Testis (tissue), 3 donors: Measurements from ENCODE around the gene IGSF22. TPM values are rescaled to one million over a fixed set of nuclear protein-coding genes. Genes with fewer than 3 reads are reported as not detected.

Source experiments
- DNase-seq: peaks from one replicate; pipeline ENCODE4 v3.0.0-alpha.2; 2019
- H3K27ac ChIP-seq, 2 donors: fragments of 200-600 bp; sonication (generic); one replicate each; pipeline ENCODE4 v1.5.1; 2019
- H3K27me3 ChIP-seq: fragments of 200-600 bp; sonication (generic); one replicate; pipeline ENCODE4 v1.5.1; 2019
- H3K36me3 ChIP-seq: fragments of 200-600 bp; sonication (generic); one replicate; pipeline ENCODE4 v1.5.1; 2017; ENCODE audit warnings: low read depth; ENCODE audit errors: missing control alignments
- H3K4me1 ChIP-seq: fragments of 200-600 bp; sonication (generic); one replicate; pipeline ENCODE4 v1.5.1; 2019
- H3K4me3 ChIP-seq, 2 donors: fragments of 200-600 bp; sonication (generic); one replicate each; pipeline ENCODE4 v1.5.1; 2017 to 2019
- H3K9me3 ChIP-seq: fragments of 200-600 bp; sonication (generic); one replicate; pipeline ENCODE4 v1.5.1; 2017
- POLR2A ChIP-seq: fragments of 450-650 bp; IDR thresholded peaks from one replicate; pipeline ENCODE4 v1.6.1; 2017; ENCODE audit warnings: antibody characterized with exemption, mild to moderate bottlenecking, moderate library complexity
- WGBS, 2 donors: methylation state at CpG; one replicate each; pipeline ENCODE4 v1.1.5; 2018; 5-methylcytosine and 5-hydroxymethylcytosine counted together
- intact Hi-C: fragments of 100-400 bp; cut with DNase I; formaldehyde crosslinking; loops from one replicate; pipeline ENCODE4 v1.15.1; 2023; ENCODE audit warnings: low total_unique reads
- polyA plus RNA-seq: library from polyadenylated mRNA; stranded (reverse); fragments of 350-450 nt; fragmentation: Illumina TruSeq; extraction: RNeasy Lipid Tissue Mini Kit (QIAGEN cat#74804); gene quantifications from one replicate; pipeline ENCODE4 v1.2.3, GENCODE V29; 2014; ENCODE audit warnings: low read depth, low replicate concordance; ENCODE audit not compliant: insufficient read depth
- total RNA-seq, 2 donors: library from RNA; depleted of rRNA; stranded (reverse); fragments of >200 nt; gene quantifications; one replicate each; pipeline ENCODE4 v1.2.3, GENCODE V29; 2016
- TF ChIP-seq, protein P1 (sequence below), 3 experiments: fragments of 450-650 bp in 2 of 3; fragments of 200-600 bp in 1 of 3; sonication (generic) in 1 of 3; IDR thresholded peaks; one replicate each; pipeline ENCODE4 v1.5.1; 2016 to 2019; ENCODE audit warnings: antibody characterized with exemption in 3 of 3, mild to moderate bottlenecking in 2 of 3, moderate library complexity in 1 of 3

The IGSF22 gene
- total and polyA plus RNA-seq, 3 donors from 2014 or later: 0.94 to 1.7 (median 1.1) TPM

DNA sequence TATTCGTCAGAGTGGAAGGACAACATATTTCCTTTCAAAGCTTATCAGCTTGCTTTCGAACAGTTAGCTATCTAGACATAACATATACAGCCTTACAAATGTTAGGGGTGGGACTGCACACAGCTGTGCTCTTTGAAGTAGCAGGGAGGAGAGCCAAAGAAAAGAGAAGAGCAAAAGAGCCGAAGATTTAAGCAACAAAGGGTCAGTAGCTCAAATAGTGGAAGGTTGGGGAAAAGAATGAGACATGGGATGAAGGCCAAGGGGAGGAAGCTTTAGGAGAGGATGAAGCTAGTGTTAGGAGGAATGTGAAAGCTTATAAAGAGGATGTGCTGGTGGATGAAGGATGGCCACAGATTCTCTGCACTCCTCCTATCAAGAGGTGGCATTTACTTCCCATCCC, 31.8 kb upstream of the IGSF22 start:
- no peak for DNase-seq
- Histone ChIP-seq H3K27ac (no peak overlapping the region), H3K9me3 (no peaks in the 10 kb centered on the region), H3K36me3 (no peaks in the 10 kb centered on the region), H3K4me3 (no peak overlapping the region), H3K4me1 (no peaks in the 10 kb centered on the region), H3K27me3 (no peaks in the 10 kb centered on the region)
- 34 to 42% methylated on average over 3 of the region's 3 CpGs for WGBS, 2 donors
- no peak for TF ChIP-seq POLR2A
- TF ChIP-seq, protein P1, sequence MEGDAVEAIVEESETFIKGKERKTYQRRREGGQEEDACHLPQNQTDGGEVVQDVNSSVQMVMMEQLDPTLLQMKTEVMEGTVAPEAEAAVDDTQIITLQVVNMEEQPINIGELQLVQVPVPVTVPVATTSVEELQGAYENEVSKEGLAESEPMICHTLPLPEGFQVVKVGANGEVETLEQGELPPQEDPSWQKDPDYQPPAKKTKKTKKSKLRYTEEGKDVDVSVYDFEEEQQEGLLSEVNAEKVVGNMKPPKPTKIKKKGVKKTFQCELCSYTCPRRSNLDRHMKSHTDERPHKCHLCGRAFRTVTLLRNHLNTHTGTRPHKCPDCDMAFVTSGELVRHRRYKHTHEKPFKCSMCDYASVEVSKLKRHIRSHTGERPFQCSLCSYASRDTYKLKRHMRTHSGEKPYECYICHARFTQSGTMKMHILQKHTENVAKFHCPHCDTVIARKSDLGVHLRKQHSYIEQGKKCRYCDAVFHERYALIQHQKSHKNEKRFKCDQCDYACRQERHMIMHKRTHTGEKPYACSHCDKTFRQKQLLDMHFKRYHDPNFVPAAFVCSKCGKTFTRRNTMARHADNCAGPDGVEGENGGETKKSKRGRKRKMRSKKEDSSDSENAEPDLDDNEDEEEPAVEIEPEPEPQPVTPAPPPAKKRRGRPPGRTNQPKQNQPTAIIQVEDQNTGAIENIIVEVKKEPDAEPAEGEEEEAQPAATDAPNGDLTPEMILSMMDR (IDR thresholded peaks at IDR 0.05): no peak
- intact Hi-C loops: no loop called here

DNA sequence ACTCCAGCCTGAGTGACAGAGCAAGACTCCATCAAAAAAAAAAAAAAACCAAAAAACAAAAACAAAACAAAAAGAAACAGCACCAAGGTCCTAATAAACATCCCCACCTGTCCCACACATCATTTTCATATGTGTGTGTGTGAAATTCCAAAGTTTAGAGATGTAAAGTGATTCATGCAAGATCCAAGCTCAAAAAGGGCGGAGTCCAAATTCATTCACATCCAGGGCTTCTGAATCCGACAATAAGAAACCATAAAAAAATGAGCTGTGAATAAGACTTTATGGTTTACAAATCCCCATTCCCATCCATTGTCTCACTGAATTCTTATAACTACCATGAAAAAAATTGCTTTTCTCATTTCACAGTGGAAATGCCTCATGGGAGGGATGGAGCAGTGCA, 30.9 kb upstream of the IGSF22 start:
- TF ChIP-seq POLR2A: no peak
- TF ChIP-seq, protein P1 (IDR thresholded peaks at IDR 0.05): no peak
- Histone ChIP-seq H3K27me3 (no peaks in the 10 kb centered on the region), H3K27ac (no peak overlapping the region), H3K4me3 (no peak overlapping the region), H3K4me1 (no peaks in the 10 kb centered on the region), H3K36me3 (no peaks in the 10 kb centered on the region), H3K9me3 (no peaks in the 10 kb centered on the region)
- 91 to 92% methylated on average over 2 of the region's 2 CpGs for WGBS, 2 donors
- no peak for DNase-seq
- intact Hi-C loops: no loop called here

DNA sequence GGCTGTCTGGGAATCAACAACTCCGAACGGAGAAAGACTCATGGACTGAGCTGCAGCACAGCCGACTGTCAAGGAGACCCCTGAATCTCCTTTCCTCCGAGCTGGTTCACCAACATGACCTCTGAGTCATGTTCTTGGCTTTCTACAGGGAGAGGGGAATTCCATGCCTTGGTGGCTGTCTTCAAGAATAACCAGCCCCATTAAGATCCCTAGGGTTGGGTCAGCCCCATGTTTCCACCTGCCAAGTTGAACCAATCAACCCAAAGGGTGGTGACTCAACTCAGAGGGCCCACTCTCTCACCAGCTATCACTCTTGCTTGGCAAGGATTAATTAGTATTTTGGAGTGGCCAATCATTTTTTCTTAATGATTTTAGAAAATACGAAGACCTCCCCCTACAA, 28.3 kb upstream of the IGSF22 start:
- TF ChIP-seq, protein P1 (IDR thresholded peaks at IDR 0.05): no peak
- no peaks in the 10 kb centered on the region for H3K9me3 ChIP-seq
- WGBS, 2 donors: 68 to 76% methylated on average over 4 to 5 of the region's 5 CpGs
- H3K27ac ChIP-seq: no peak overlapping the region
- DNase-seq: no peak
- no peaks in the 10 kb centered on the region for H3K27me3 ChIP-seq
- no peaks in the 10 kb centered on the region for H3K36me3 ChIP-seq
- no peaks in the 10 kb centered on the region for H3K4me1 ChIP-seq
- intact Hi-C loops: no loop called here
- no peak overlapping the region for H3K4me3 ChIP-seq

DNA sequence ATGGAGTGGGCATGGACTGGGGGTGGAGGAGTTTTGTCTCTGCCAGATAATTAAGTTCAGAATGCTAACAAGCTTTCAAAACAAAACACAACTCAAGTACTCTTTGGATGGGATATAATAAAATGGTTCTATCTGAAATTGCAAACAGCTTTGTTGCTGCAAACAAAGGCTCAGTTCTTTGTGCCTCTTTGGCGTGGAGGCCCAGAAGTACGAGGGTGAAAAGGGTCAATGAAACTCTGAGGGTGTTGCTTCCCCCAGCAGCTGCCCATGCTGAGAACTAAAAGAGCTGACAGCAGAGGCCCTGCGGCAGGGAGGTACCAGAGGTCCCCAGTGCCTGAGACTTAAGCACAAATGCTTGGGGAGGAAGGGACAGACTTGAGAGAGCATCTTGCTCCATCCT, 26.5 kb upstream of the IGSF22 start:
- TF ChIP-seq, protein P1 (IDR thresholded peaks at IDR 0.05): no peak
- no peak for TF ChIP-seq POLR2A
- no peaks in the 10 kb centered on the region for H3K27me3 ChIP-seq
- no peaks in the 10 kb centered on the region for H3K36me3 ChIP-seq
- H3K4me3 ChIP-seq: no peak overlapping the region
- no peak overlapping the region for H3K27ac ChIP-seq
- no peaks in the 10 kb centered on the region for H3K9me3 ChIP-seq
- no peaks in the 10 kb centered on the region for H3K4me1 ChIP-seq
- DNase-seq: no peak
- intact Hi-C loops: no loop called here
- WGBS, 2 donors: 42 to 50% methylated on average over 3 of the region's 3 CpGs

DNA sequence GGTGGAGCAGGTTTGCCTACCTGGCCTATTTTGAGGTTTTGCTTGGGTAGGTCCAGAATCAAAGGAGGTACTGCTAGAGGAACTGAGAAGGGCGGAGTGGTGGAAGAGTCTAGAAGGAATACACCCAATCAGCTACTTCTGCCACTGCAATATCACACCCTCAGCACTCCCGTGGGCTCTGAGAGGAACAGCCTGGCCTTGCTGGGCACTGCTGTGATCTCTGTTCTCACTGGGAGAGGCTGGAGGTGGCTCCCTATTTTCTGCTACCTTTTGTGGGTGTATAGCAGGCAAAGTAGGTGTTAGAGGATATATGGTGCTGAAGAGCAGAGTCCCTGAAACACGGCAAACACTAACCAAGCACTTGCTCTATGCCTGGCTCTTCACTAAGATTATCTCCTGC, 25.0 kb upstream of the IGSF22 start:
- H3K9me3 ChIP-seq: no peaks in the 10 kb centered on the region
- WGBS, 2 donors: 78 to 81% methylated on average over 3 of the region's 3 CpGs
- DNase-seq: no peak
- no peaks in the 10 kb centered on the region for H3K4me1 ChIP-seq
- no peaks in the 10 kb centered on the region for H3K36me3 ChIP-seq
- no peaks in the 10 kb centered on the region for H3K27me3 ChIP-seq
- intact Hi-C loops: no loop called here
- no peak overlapping the region for H3K4me3 ChIP-seq
- no peak overlapping the region for H3K27ac ChIP-seq
- TF ChIP-seq, protein P1 (IDR thresholded peaks at IDR 0.05): no peak
- no peak for TF ChIP-seq POLR2A
